CD14-positive monocyte (primary cell): ENCODE measurements around the gene EME2. TPM values are rescaled to one million over a fixed set of nuclear protein-coding genes. Genes with fewer than 3 reads are reported as not detected.

Experiments used
- DNase-seq, 3 donors: peaks; one replicate each; pipeline ENCODE4 v3.0.0-alpha.2; 2011 to 2022
- H2AFZ ChIP-seq: 2 replicates; pipeline ENCODE4 v1.6.0; 2012; ENCODE audit warnings: mild to moderate bottlenecking, low read depth, low read length, inconsistent platforms; ENCODE audit not compliant: insufficient read depth, poor library complexity, severe bottlenecking
- H3K27ac ChIP-seq, 2 donors: 1 replicate in 1 of 2; 2 replicates in 1 of 2; pipeline ENCODE4 v1.5.1; 2012 to 2013; ENCODE audit warnings: low read length in 2 of 2, control low read depth in 1 of 2, inconsistent platforms in 1 of 2, low read depth in 1 of 2, mild to moderate bottlenecking in 1 of 2
- H3K27me3 ChIP-seq, 2 donors: one replicate each; pipeline versions ENCODE4 v1.6.0 to v1.6.1; 2011 to 2013; ENCODE audit warnings: low read length in 2 of 2; ENCODE audit not compliant: control insufficient read depth in 2 of 2, insufficient read depth in 2 of 2
- H3K36me3 ChIP-seq, 2 donors: replicated peaks in 1 of 2; 1 replicate in 1 of 2; 2 replicates in 1 of 2; pipeline versions ENCODE4 v1.5.1 to v1.6.1; 2012 to 2013; ENCODE audit warnings: low read length in 2 of 2, control low read depth in 1 of 2, inconsistent platforms in 1 of 2, mild to moderate bottlenecking in 1 of 2; ENCODE audit not compliant: insufficient read depth in 2 of 2, control insufficient read depth in 1 of 2
- H3K4me1 ChIP-seq, 2 donors: 1 replicate in 1 of 2; 2 replicates in 1 of 2; pipeline versions ENCODE4 v1.5.1 to v1.6.1; 2012 to 2013; ENCODE audit warnings: low read length in 2 of 2, control low read depth in 1 of 2, inconsistent platforms in 1 of 2, mild to moderate bottlenecking in 1 of 2, moderate library complexity in 1 of 2; ENCODE audit not compliant: insufficient read depth in 2 of 2, control insufficient read depth in 1 of 2
- H3K4me2 ChIP-seq: replicated peaks from 2 replicates; pipeline ENCODE3; 2012; ENCODE audit warnings: low read length, moderate library complexity, mild to moderate bottlenecking; ENCODE audit not compliant: poor library complexity, severe bottlenecking; ENCODE audit errors: extremely low read depth
- H3K4me3 ChIP-seq, 3 experiments: fragments of 200-600 bp in 1 of 3; sonication (generic) in 1 of 3; replicated peaks in 1 of 3; 1 replicate in 2 of 3; 2 replicates in 1 of 3; pipeline ENCODE4 v1.5.1; 2011 to 2013; ENCODE audit warnings: low read length in 3 of 3, mild to moderate bottlenecking in 3 of 3, control low read depth in 2 of 3, low read depth in 2 of 3, inconsistent platforms in 1 of 3, moderate library complexity in 1 of 3
- H3K79me2 ChIP-seq: 2 replicates; pipeline ENCODE4 v1.6.0; 2012; ENCODE audit warnings: mild to moderate bottlenecking, control low read depth, inconsistent platforms, low read length, moderate library complexity; ENCODE audit not compliant: insufficient read depth
- H3K9ac ChIP-seq: 2 replicates; pipeline ENCODE4 v1.6.0; 2017; ENCODE audit warnings: low read length, mild to moderate bottlenecking; ENCODE audit not compliant: insufficient read depth, poor library complexity, severe bottlenecking
- H3K9me3 ChIP-seq, 2 donors: replicated peaks in 1 of 2; 1 replicate in 1 of 2; 2 replicates in 1 of 2; pipeline versions ENCODE4 v1.5.1 to v1.6.1; 2012 to 2013; ENCODE audit warnings: low read length in 2 of 2, control low read depth in 1 of 2; ENCODE audit not compliant: control insufficient read depth in 1 of 2, insufficient read depth in 1 of 2
- H4K20me1 ChIP-seq: 2 replicates; pipeline ENCODE4 v1.6.0; 2012; ENCODE audit warnings: mild to moderate bottlenecking, low read length, control low read depth, moderate library complexity; ENCODE audit not compliant: insufficient read depth
- H3K27ac Mint-ChIP-seq, 7 donors: one replicate each; pipeline ENCODE4 v1.8.0; 2020; ENCODE audit warnings: mild to moderate bottlenecking in 7 of 7, mixed read lengths in 7 of 7, moderate library complexity in 6 of 7, inconsistent platforms in 2 of 7
- H3K27me3 Mint-ChIP-seq, 3 donors: one replicate each; pipeline ENCODE4 v1.8.0; 2021 to 2022; ENCODE audit warnings: low read depth in 3 of 3, mild to moderate bottlenecking in 3 of 3, mixed read lengths in 3 of 3, moderate library complexity in 3 of 3, inconsistent platforms in 1 of 3
- H3K36me3 Mint-ChIP-seq, 2 donors: one replicate each; pipeline ENCODE4 v1.8.0; 2020; ENCODE audit warnings: mixed read lengths in 2 of 2, inconsistent platforms in 1 of 2, mild to moderate bottlenecking in 1 of 2
- H3K4me1 Mint-ChIP-seq: one replicate; pipeline ENCODE4 v1.8.0; 2020; ENCODE audit warnings: mild to moderate bottlenecking, mixed read lengths
- H3K4me3 Mint-ChIP-seq, 2 donors: one replicate each; pipeline ENCODE4 v1.8.0; 2020; ENCODE audit warnings: mild to moderate bottlenecking in 2 of 2, mixed read lengths in 2 of 2, moderate library complexity in 1 of 2
- H3K9me3 Mint-ChIP-seq, 7 donors: one replicate each; pipeline ENCODE4 v1.8.0; 2020 to 2022; ENCODE audit warnings: mixed read lengths in 7 of 7, mild to moderate bottlenecking in 6 of 7, moderate library complexity in 6 of 7, inconsistent platforms in 2 of 7
- WGBS: methylation state at CpG from one replicate; pipeline ENCODE4 v1.1.5; 2013; ENCODE audit warnings: missing lambda C conversion rate; ENCODE audit not compliant: insufficient coverage; 5-methylcytosine and 5-hydroxymethylcytosine counted together
- intact Hi-C, 2 donors: fragments of 100-400 bp; cut with micrococcal nuclease; formaldehyde crosslinking; loops; one replicate each; pipeline versions ENCODE4 v1.15.0 to v1.15.1; 2023
- polyA plus RNA-seq, 3 donors: library from polyadenylated mRNA; depleted of rRNA in 1 of 3; unstranded in 2 of 3; stranded (reverse) in 1 of 3; fragments of 300-500 nt in 2 of 3; fragments of >200 nt in 1 of 3; fragmentation: Illumina TruSeq in 2 of 3; gene quantifications; 1 replicate in 2 of 3; 2 replicates in 1 of 3; pipeline ENCODE4 v1.2.3, GENCODE V29; 2012 to 2021
- TF ChIP-seq, protein P1 (sequence below): fragments of 200-600 bp; IDR thresholded peaks from one replicate; pipeline ENCODE4 v1.8.0; 2022; ENCODE audit warnings: antibody characterized with exemption, mild to moderate bottlenecking

The EME2 gene
- polyA plus RNA-seq, 3 donors: 0.26 to 36.6 (median 0.48) TPM

DNA sequence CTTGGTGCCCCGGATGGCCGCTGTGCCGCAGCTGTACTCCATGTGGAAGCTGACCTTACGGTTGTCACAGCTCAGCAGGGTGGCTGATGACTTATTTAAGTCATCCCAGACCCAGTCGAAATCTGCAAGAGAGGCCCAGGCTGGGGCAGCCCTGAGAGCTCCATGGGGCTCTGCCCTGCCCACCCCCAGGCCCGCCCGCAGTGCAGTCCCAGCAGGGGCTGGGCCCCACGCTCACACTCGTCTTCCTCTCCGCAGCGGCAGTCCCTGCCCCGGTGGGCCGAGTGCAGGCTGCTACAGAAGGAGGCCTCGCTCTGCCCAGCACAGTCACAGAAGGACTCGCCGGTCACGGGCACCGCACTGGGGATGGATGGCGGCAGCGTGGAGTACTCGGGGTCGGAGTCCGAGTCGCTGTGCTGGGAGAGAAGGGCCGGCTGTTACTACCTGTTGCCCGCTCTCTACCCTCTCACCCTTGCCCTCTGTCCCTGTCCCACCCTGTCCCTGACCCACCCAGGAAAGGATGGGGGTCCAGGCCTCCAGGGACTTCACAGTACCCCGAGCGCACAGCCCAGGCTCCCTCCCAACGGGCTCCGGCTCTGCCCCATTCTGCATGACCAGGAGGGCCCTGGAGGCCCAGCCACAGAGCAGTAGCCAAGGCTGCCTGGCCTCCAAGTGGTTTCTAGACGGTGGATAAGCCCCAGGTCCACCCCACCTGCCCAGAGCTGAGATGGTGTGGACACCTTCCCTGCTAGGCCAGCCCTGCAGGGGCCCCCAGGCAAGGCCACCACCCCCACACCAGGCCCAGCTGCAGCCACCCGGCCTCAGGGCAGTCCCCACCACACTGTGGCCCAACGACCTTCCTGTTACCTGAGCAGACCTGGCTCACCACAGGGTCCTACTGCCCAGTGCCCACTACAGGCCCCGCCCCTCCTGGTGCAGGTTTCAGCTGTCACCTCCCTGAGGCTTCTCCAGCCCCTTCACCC, 5.9 kb downstream of the EME2 start:
- no peak for DNase-seq
- Histone ChIP-seq H3K79me2 (peaks cover 50% of the 10 kb centered on the region), H3K4me3 (no peak overlapping the region), H3K27ac (no peak overlapping the region), H3K4me2 (no peak overlapping the region), H2AFZ (no peak overlapping the region), H3K36me3 (peaks cover 39% of the 10 kb centered on the region in 2 donors), H3K9ac (no peak overlapping the region), H4K20me1 (peaks cover 85% of the 10 kb centered on the region), H3K27me3 (no peaks in the 10 kb centered on the region), H3K4me1 (peaks cover 29 to 42% of the 10 kb centered on the region in 2 donors), H3K9me3 (no peaks in the 10 kb centered on the region)
- Mint-ChIP-seq H3K27me3 (no peaks in the 10 kb centered on the region), H3K4me1 (peaks cover 30% of the 10 kb centered on the region), H3K4me3 (no peak overlapping the region), H3K36me3 (peaks cover 5 to 43% of the 10 kb centered on the region in 2 donors), H3K27ac (no peak overlapping the region), H3K9me3 (no peaks in the 10 kb centered on the region)
- intact Hi-C loops: loop anchor here (10.0 kb wide), 3 partner anchors 74 to 304 kb away; partner anchors contain the start of genes CLCN7 (in 1 of the 2) and MAPK8IP3 (in 1 of the 2)
- 92% methylated on average over 32 of the region's 34 CpGs for WGBS
- TF ChIP-seq, protein P1, sequence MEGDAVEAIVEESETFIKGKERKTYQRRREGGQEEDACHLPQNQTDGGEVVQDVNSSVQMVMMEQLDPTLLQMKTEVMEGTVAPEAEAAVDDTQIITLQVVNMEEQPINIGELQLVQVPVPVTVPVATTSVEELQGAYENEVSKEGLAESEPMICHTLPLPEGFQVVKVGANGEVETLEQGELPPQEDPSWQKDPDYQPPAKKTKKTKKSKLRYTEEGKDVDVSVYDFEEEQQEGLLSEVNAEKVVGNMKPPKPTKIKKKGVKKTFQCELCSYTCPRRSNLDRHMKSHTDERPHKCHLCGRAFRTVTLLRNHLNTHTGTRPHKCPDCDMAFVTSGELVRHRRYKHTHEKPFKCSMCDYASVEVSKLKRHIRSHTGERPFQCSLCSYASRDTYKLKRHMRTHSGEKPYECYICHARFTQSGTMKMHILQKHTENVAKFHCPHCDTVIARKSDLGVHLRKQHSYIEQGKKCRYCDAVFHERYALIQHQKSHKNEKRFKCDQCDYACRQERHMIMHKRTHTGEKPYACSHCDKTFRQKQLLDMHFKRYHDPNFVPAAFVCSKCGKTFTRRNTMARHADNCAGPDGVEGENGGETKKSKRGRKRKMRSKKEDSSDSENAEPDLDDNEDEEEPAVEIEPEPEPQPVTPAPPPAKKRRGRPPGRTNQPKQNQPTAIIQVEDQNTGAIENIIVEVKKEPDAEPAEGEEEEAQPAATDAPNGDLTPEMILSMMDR: no peak

DNA sequence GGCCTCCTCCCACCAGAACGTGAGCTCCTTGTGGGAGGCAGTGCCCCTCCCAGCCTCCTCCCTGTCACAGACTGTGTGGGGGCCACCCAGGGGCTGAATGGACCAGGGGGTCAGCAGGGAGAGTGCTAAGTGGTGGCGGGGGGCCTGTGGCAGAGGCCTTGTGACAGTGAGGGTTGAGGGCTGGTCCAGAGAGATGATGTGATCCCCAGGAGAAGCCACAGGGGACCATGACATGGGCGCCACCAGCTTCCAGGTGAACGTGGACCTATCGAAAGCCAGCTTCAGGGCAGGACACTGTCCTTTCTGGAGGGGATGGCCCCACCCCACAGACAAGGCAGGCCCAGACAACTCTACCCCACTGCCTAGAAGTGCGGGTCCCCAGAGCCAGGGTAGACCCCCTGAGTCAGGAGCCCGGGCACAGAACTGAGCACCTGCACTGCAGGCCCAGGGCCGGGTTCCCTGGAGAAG, 6.7 kb downstream of the EME2 start:
- no peaks in the 10 kb centered on the region for H3K9me3 Mint-ChIP-seq
- H3K4me3 ChIP-seq: no peak overlapping the region
- H3K9ac ChIP-seq: no peak overlapping the region
- peaks cover 31 to 42% of the 10 kb centered on the region in 2 donors for H3K4me1 ChIP-seq
- H3K4me1 Mint-ChIP-seq: peaks cover 32% of the 10 kb centered on the region
- H3K4me3 Mint-ChIP-seq: no peak overlapping the region
- no peak overlapping the region for H2AFZ ChIP-seq
- no peaks in the 10 kb centered on the region for H3K27me3 Mint-ChIP-seq
- H3K79me2 ChIP-seq: peaks cover 50% of the 10 kb centered on the region
- peak overlapping the region in 1 of 2 donors; percentile 14 for H3K27ac ChIP-seq
- no peaks in the 10 kb centered on the region for H3K27me3 ChIP-seq
- 87% methylated on average over 5 of the region's 8 CpGs for WGBS
- no peaks in the 10 kb centered on the region for H3K9me3 ChIP-seq
- intact Hi-C loops: loop anchor here (10.0 kb wide), 3 partner anchors 74 to 304 kb away; partner anchors contain the start of genes CLCN7 (in 1 of the 2) and MAPK8IP3 (in 1 of the 2)
- peaks cover 39% of the 10 kb centered on the region in 2 donors for H3K36me3 ChIP-seq
- H3K36me3 Mint-ChIP-seq: peaks cover 5 to 43% of the 10 kb centered on the region in 2 donors
- H3K27ac Mint-ChIP-seq: peak overlapping the region in 1 of 7 donors; percentile 32
- no peak overlapping the region for H3K4me2 ChIP-seq
- H4K20me1 ChIP-seq: peaks cover 78% of the 10 kb centered on the region
- TF ChIP-seq, protein P1: no peak
- no peak for DNase-seq
